ENCODE results near the gene CTSA.

GRCh38 chr20:45845452-45845851 lies 45.7 kb upstream of the CTSA start:
- TF ChIP-seq CTCF (IDR thresholded peaks at IDR 0.05) (no peak), POLR2A (IDR thresholded peaks at IDR 0.05) (no peak)
